TTC549 (cell line): Measurements from ENCODE around the gene USP6NL.

ENCODE experiments used
- FAIRE-seq: peaks from 2 replicates; lab custom pipeline; 2012; peaks lifted over from hg19 to GRCh38; lab: Jason Lieb, UNC

The USP6NL gene

GRCh38 chr10:11551104-11551503, 60.3 kb downstream of the USP6NL start:
- FAIRE-seq: no peak

DNA sequence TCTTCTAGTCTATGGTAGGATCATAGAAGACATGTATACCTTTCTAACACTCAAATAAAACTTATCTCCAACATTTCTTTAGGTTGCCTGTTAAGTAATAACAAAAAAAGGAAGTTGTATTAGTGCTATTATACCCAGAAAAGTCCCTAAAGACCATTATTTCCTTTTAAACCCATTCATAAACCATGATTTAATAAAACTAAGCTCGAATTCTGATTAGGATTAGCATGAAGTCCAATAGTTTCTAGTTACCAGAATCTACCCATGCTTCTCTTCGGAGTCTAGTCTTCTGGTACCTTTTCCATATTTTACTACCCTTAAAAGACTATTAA, 62.7 kb downstream of the USP6NL start:
- no peak for FAIRE-seq

- FAIRE-seq: no peak
Measured at GRCh38 chr10:11548065-11548767, 63.2 kb downstream of the USP6NL start.

- FAIRE-seq: no peak
Measured at GRCh38 chr10:11546581-11546980, 64.9 kb downstream of the USP6NL start.

- no peak for FAIRE-seq
Measured at GRCh38 chr10:11541296-11541695, 70.2 kb downstream of the USP6NL start.

DNA sequence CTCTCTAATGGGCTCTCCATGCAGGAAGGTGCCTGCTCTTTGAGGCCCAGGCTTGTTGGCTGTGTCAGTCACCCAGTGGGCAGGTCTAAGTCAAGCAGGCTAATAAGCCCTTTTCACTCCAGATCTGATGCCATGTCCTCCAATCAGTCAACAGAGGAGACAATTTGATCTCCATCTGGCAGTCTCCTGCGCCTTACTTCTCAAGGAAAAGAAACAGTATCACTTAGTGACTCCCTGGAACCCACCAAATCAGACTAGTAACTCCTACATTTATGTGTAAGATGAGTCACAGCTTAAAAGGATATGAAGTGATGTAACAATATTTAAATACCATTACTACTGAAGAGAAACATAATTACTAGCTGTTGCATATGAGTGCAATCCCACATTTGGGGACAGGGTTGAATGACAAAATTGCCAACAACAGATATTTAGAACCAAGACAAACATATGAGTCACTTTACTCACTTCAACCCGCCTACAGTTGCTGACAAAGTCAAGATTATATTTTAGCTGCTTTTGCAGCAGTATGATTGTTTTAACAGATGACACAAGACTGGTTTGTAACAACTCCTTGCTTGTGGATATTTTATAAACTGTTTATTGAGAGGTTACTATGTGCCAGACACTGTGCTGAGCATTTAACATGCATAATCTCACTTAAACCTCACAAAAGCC, 72.1 kb downstream of the USP6NL start:
- no peak for FAIRE-seq

DNA sequence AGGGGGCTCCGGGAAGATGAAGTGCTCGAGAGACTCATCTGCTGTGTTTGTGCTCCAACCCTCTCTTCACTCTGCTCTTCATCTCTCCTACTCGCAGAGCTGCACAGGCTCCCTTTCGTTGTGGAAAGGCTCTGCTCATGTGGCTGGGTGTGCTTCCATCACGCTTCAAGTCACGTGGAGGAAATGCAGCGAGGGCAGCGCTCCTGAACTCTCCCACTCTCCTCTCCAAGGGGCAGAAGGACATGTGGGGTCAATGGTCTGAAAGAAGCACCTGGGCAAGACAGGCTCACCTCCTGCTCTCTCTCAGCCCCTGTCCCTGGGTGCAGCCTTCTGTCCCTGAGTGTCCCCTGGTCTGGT, 72.6 kb downstream of the USP6NL start:
- FAIRE-seq: no peak

GRCh38 chr10:11536228-11536627, 75.2 kb downstream of the USP6NL start:
- FAIRE-seq: no peak

DNA sequence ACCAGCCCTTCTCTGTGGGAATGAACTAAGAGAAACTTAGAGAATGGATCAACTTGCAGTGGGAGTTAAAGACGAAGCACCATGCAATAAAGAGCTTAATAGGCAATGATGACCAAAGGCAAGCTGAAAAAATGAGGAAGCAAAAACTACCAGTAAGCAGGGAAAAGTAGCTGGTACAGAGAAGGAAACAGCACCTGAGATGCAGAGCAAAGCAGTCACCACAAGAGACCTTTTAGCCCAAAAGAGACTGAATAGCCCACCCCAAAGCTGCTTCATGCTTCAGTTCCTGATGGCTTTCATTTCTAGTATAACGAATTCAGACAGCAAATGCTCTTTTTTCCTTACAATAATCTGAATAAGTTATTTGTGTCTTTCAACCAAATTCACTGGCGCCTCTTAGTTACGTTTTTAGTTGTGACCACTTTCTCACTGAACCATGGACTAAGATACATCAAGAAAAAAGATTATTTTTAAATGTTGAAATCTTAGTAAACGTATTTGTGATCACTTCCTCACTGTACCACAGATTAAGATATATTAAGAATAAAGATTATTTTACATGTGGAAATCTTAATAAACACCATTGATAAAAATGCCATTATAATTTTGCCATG, 76.0 kb downstream of the USP6NL start:
- no peak for FAIRE-seq

DNA sequence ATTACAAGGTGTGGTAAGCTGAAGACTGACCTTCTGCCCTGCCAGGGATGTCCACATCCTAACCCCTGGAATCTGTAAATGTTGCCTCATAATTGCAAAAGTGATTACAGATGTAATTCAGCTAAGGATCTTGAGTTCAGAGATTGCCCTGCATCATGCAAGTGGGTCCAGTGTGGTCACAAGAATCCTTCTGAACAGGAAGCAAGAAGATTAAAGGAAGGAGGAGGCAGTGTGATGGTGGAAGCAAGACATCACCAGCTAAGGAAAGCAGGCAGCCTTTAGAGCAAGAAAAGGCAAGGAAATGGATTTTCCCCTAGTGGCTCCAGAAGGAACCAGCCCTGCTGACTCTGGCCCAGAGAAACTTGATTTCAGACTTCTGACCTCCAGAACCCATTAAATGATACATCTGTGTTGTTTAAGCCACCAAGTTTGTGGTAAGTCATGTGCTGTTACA, 78.1 kb downstream of the USP6NL start:
- FAIRE-seq: no peak

DNA sequence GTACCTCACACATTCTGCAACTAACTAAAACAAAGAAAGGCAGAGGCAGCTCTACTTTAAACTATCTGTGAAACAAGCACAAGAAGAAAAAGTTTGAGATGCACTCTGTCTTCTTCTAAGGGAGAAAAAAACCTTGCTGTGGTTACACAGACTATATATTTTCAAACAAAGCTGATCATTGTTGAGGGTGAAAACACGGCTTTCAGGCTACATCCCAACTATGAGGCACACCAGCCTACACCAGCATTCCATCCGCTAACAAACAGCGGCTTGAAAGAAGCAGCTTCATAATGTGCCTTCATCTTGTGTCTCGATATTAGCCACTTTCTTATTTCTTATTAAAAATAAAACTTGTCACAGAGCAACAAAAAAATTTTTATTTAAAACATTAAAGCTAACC, 79.1 kb downstream of the USP6NL start:
- no peak for FAIRE-seq

GRCh38 chr10:11530806-11531205, 80.6 kb downstream of the USP6NL start:
- no peak for FAIRE-seq

GRCh38 chr10:11529276-11529903, 82.1 kb downstream of the USP6NL start:
- no peak for FAIRE-seq

DNA sequence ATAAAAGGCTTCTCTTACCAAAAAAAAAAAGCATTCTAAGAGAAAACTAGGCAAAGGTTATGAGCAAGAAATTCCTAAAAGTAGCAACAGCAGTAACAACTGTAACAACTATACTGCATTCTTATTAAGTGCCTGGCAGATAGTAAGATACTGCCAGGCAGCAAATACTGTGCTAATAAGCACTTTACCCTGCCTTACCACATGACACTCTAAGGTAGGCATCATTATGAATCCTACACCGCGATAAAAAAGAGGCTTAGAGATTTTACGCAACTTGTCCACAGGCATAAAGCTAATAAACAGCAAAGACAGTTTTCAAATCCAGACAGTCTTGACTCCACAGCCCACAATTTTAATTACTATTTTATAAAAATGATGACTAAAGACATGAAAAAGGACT, 83.2 kb downstream of the USP6NL start:
- no peak for FAIRE-seq

DNA sequence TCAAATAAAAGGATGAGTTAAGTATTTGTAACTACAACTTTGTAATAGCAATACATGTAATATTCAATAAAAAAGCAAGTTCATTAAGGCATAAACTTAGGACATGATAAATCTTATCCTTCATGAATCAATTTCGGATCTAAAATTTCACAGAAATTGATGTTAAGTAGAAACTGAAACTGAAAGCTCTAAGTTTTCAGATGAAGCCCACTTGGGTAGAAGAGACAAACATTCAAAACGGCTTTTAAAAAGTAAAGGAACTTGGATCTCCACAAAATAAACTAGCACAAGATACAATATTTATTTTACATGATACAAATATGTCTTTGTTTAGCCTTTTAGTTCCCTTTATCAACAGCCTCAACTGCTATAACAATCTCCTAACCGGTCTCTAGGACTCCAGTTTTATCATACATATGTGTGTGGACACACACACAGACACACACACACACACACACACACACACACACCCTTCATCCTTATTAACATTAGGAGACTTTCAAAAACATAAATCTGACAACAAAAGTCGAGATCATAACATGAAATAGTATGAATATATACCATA, 83.7 kb downstream of the USP6NL start:
- FAIRE-seq: no peak

DNA sequence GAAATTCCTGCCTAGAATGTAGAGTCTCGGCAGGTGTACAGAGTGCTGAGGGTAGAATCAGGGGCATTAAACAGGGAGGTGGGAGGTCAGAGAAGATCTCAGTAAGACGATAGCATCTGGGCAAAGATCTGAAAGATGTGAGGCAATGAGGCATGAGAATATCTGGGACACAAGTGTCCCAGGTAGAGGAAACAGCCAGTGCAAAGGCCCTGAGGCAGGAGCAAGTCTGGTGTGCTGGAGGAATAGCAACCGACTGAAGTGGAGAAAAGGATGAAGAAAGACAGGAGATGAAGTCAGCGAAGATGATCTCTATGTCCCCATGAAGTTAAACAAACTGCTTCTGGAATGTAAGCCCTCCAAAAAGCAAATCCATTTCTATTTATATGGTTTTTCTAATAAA, 84.4 kb downstream of the USP6NL start:
- FAIRE-seq: no peak

- no peak for FAIRE-seq
Measured at GRCh38 chr10:11525503-11525902, 85.9 kb downstream of the USP6NL start.

DNA sequence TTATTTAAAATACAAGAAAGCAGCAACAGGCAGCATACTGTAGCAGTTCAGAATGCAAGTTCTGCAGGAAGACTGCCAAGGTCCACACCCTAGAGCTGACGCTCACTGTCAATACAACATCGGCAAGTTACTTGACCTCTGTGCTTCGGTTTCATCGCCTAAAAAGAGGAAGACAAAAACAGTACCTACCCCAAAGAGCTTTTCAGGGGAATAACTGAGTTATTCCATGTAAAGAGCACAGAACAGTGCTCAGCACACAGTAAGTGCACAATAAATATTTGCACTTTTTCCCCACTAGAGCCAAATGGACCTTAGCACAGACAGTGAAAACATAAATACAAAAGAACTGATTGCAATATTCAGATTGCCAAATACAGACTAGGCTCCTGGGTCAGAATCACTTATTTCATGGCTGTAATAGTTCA, 88.6 kb downstream of the USP6NL start:
- FAIRE-seq: no peak

GRCh38 chr10:11521860-11522259, 89.6 kb downstream of the USP6NL start:
- no peak for FAIRE-seq

GRCh38 chr10:11520892-11521291, 90.6 kb downstream of the USP6NL start:
- peak; percentile 84 for FAIRE-seq

GRCh38 chr10:11517150-11517549, 94.3 kb downstream of the USP6NL start:
- no peak for FAIRE-seq

- FAIRE-seq: no peak
Measured at GRCh38 chr10:11516431-11516746, 95.1 kb downstream of the USP6NL start.
